Fibroblast of lung (primary cell): ENCODE results near the gene KLHL41. TPM values are rescaled to one million over a fixed set of nuclear protein-coding genes. Genes with fewer than 3 reads are reported as not detected.
A peak's percentile ranks its signal among the peaks of the same experiment; 100 is the strongest.

ENCODE experiments used
- DNase-seq, 2 donors: peaks; one replicate each; pipeline versions ENCODE4 v3.0.0 to v3.0.0-alpha.2; 2010; ENCODE audit warnings: low read depth in 2 of 2
- H2AFZ ChIP-seq: 2 replicates; pipeline ENCODE4 v1.5.1; 2012; ENCODE audit warnings: low read length, control low read depth, inconsistent platforms
- H3K27ac ChIP-seq: 2 replicates; pipeline ENCODE4 v1.5.1; 2011; ENCODE audit warnings: low read length, control low read depth; ENCODE audit not compliant: insufficient read depth
- H3K27me3 ChIP-seq: 2 replicates; pipeline ENCODE4 v1.5.1; 2011; ENCODE audit warnings: mild to moderate bottlenecking, low read length; ENCODE audit not compliant: control insufficient read depth, insufficient read depth
- H3K36me3 ChIP-seq: 2 replicates; pipeline ENCODE4 v1.5.1; 2011; ENCODE audit warnings: low read length; ENCODE audit not compliant: control insufficient read depth, insufficient read depth
- H3K4me1 ChIP-seq: 2 replicates; pipeline ENCODE4 v1.5.1; 2011; ENCODE audit warnings: low read length; ENCODE audit not compliant: control insufficient read depth, insufficient read depth; ENCODE audit errors: extremely low read depth
- H3K4me2 ChIP-seq: 2 replicates; pipeline ENCODE4 v1.5.1; 2011; ENCODE audit warnings: low read length, control low read depth; ENCODE audit not compliant: insufficient read depth; ENCODE audit errors: extremely low read depth
- H3K4me3 ChIP-seq, 4 experiments: fragments of 200-600 bp in 1 of 4; sonication (generic) in 1 of 4; replicated peaks in 1 of 4; 2 replicates each; pipeline ENCODE4 v1.5.1; 2011 to 2016; ENCODE audit warnings: low read length in 4 of 4, low read depth in 3 of 4, mild to moderate bottlenecking in 3 of 4, control low read depth in 2 of 4, inconsistent platforms in 1 of 4, mixed read lengths in 1 of 4; ENCODE audit not compliant: insufficient read depth in 1 of 4; ENCODE audit errors: control extremely low read depth in 1 of 4
- H3K79me2 ChIP-seq: 2 replicates; pipeline ENCODE4 v1.5.1; 2012; ENCODE audit warnings: mild to moderate bottlenecking, low read length, inconsistent platforms; ENCODE audit not compliant: control insufficient read depth, insufficient read depth
- H3K9ac ChIP-seq: 2 replicates; pipeline ENCODE4 v1.5.1; 2011; ENCODE audit warnings: mild to moderate bottlenecking, low read length, control low read depth; ENCODE audit not compliant: insufficient read depth
- H3K9me3 ChIP-seq: 2 replicates; pipeline ENCODE4 v1.5.1; 2012; ENCODE audit warnings: low read depth, low read length; ENCODE audit not compliant: control insufficient read depth, insufficient read depth
- H4K20me1 ChIP-seq: 2 replicates; pipeline ENCODE4 v1.5.1; 2011; ENCODE audit warnings: low read length; ENCODE audit not compliant: control insufficient read depth, insufficient read depth; ENCODE audit errors: extremely low read depth
- EZH2 ChIP-seq: IDR thresholded peaks from 2 replicates; pipeline ENCODE4 v1.5.1; 2012; ENCODE audit warnings: low read length, control low read depth, mild to moderate bottlenecking; ENCODE audit errors: missing control alignments
- polyA minus RNA-seq: library from RNA; depleted of rRNA, polyadenylated mRNA; stranded (reverse); fragments of >200 nt; gene quantifications from 2 replicates; pipeline ENCODE4 v1.2.3, GENCODE V29; 2011; ENCODE audit warnings: low replicate concordance
- polyA plus RNA-seq, 2 donors: library from polyadenylated mRNA; depleted of rRNA in 1 of 2; stranded (reverse) in 1 of 2; unstranded in 1 of 2; fragments of >200 nt; gene quantifications; 2 replicates each; pipeline ENCODE4 v1.2.1, GENCODE V29; 2011 to 2012; ENCODE audit warnings: missing spikeins in 1 of 2
- total RNA-seq: library from RNA; depleted of rRNA; stranded (reverse); fragments of >200 nt; gene quantifications from 2 replicates; pipeline ENCODE4 v1.2.1, GENCODE V29; 2014
- TF ChIP-seq, protein P1 (sequence below), 2 donors: IDR thresholded peaks in 1 of 2; conservative IDR thresholded peaks in 1 of 2; 1 replicate in 1 of 2; 2 replicates in 1 of 2; pipeline ENCODE4 v1.5.1; 2011 to 2012; ENCODE audit warnings: low read length in 2 of 2, control low read depth in 1 of 2, inconsistent platforms in 1 of 2, low read depth in 1 of 2, mild to moderate bottlenecking in 1 of 2

Gene KLHL41
- 3.8 and 4.6 TPM in 2 replicates for total RNA-seq
- 0.42 and 1.2 TPM in 2 replicates for polyA plus RNA-seq
- polyA plus RNA-seq (2012) = 0.36 and 0.99 TPM in 2 replicates
- 0.15 and 0.86 TPM in 2 replicates for polyA minus RNA-seq

DNA sequence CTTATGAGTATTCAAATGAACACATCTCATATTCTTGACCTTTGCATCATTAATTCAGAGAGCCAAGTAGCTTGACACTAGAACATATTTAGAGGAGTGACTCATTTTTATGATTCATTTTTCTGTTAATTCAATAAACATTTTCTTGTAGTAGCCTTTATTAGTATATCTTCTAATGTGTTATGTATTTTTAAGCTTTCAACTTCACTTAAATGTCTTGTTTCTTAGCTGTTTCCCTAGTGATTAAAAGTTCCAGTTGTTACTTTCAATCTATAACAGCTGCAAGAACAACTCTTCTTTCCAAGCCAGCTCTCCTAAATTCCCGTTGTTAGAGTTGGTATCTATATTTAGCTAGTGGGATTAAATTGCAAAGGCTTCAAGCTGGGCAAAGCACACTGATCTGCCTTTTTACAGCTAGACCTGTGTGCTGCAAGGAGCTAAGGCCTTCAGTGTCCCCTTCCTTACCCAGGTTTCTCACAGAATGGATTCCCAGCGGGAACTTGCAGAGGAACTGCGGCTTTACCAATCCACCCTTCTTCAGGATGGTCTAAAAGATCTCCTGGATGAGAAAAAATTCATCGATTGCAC lies at the start of gene KLHL41:
KLHL41 (plus strand) TSS at position 405 of the 588 bp plus-strand sequence; CDS start at position 482, 77 bp downstream.
- Histone ChIP-seq H3K4me3 (peak within 1 kb of the TSS in 2 of 4 experiments; percentile 6 to 16), H4K20me1 (no peaks in the 10 kb centered on the region), H3K4me1 (peaks cover 8% of the 10 kb centered on the region), H3K9ac (no peak within 1 kb of the TSS), H3K79me2 (no peaks in the 10 kb centered on the region), H3K27me3 (no peaks in the 10 kb centered on the region), H3K27ac (peak within 1 kb of the TSS; percentile 37), H2AFZ (no peak within 1 kb of the TSS), H3K36me3 (no peaks in the 10 kb centered on the region), H3K4me2 (peak within 1 kb of the TSS; percentile 51), H3K9me3 (no peaks in the 10 kb centered on the region)
- peak; percentile 44 to 83 for DNase-seq
- TF ChIP-seq EZH2 = no peak
- TF ChIP-seq, protein P1, sequence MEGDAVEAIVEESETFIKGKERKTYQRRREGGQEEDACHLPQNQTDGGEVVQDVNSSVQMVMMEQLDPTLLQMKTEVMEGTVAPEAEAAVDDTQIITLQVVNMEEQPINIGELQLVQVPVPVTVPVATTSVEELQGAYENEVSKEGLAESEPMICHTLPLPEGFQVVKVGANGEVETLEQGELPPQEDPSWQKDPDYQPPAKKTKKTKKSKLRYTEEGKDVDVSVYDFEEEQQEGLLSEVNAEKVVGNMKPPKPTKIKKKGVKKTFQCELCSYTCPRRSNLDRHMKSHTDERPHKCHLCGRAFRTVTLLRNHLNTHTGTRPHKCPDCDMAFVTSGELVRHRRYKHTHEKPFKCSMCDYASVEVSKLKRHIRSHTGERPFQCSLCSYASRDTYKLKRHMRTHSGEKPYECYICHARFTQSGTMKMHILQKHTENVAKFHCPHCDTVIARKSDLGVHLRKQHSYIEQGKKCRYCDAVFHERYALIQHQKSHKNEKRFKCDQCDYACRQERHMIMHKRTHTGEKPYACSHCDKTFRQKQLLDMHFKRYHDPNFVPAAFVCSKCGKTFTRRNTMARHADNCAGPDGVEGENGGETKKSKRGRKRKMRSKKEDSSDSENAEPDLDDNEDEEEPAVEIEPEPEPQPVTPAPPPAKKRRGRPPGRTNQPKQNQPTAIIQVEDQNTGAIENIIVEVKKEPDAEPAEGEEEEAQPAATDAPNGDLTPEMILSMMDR (conservative IDR thresholded peaks at IDR 0.05 in 1 of 2, IDR thresholded peaks at IDR 0.05 in 1 of 2; ENCODE audit: low read depth in 1 of 2, low read length in 2 of 2) = no peak

DNA sequence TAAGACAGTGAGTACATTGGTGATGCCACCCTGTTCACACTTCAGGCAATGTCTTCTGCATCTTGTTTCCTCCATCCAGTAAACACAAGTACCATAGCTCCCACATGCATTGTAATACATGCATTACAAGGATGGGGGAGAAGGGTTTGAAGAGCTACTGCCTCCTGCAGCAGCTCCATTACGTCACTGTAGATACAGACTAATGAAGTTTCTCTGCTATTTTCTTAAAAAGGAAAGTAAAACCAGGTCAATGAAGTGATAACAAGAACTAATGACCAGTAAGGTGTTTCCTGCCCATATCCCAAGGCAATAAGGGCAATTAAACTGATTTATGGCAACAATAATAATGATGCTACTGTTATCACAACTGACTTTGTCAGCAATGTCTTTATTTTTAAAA lies 48.4 kb upstream of the KLHL41 start:
- TF ChIP-seq, protein P1 (conservative IDR thresholded peaks at IDR 0.05 in 1 of 2, IDR thresholded peaks at IDR 0.05 in 1 of 2; ENCODE audit: low read depth in 1 of 2, low read length in 2 of 2) = no peak
- TF ChIP-seq EZH2 = no peak
- no peak overlapping the region for H3K27ac ChIP-seq
- DNase-seq = no peak

DNA sequence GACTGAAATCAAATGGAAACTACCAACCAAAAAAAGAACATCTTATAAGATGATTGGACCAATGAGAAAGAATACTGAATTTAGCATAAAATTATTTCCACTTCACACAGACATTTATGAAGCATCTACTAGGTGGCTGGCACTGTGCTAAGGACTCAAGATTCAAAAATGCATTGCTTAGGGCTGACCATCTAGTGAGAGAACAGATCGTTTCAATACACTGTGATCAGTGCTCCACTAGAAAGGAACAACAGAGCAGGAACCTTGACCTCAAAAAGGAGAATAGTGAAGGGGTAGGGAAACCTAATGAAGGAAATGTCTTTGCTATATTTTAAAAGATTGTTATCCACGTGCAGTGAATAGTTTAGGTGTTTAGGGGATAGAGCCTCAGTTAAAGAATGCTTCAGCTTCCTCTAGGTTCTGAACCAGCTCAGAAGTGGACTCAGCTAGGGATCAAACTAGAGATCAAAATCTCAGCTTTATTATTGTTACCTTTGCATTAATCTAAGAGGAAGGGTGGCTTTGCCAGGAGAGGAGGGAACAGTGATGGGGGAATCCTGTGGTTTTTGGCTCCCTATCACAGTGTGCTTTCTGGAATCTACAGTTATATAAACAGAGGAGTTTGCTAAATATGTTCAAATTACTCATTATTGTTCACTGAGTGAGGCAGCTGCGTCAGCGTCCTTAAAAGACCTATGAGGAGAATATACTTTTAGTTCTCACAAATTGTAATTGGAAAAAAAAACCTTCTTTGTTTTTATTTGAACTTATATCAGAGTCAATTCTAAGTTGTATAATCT lies 46.4 kb upstream of the KLHL41 start:
- TF ChIP-seq, protein P1 (conservative IDR thresholded peaks at IDR 0.05 in 1 of 2, IDR thresholded peaks at IDR 0.05 in 1 of 2; ENCODE audit: low read depth in 1 of 2, low read length in 2 of 2) = no peak
- Histone ChIP-seq H4K20me1 (no peaks in the 10 kb centered on the region), H3K27me3 (no peaks in the 10 kb centered on the region), H3K27ac (peak overlapping the region; percentile 54), H2AFZ (no peak overlapping the region), H3K4me2 (peak overlapping the region; percentile 51), H3K4me1 (peaks cover 8% of the 10 kb centered on the region), H3K36me3 (no peaks in the 10 kb centered on the region), H3K79me2 (no peaks in the 10 kb centered on the region), H3K4me3 (peak overlapping the region in 1 of 4 experiments; percentile 8), H3K9me3 (no peaks in the 10 kb centered on the region), H3K9ac (no peak overlapping the region)
- DNase-seq = peak; percentile 90

More for the DNA sequence above, 48.4 kb upstream of the KLHL41 start:
- no peak overlapping the region for H3K9ac ChIP-seq
- no peaks in the 10 kb centered on the region for H3K27me3 ChIP-seq
- H3K4me1 ChIP-seq = peaks cover 8% of the 10 kb centered on the region
- H3K4me2 ChIP-seq = no peak overlapping the region
- no peaks in the 10 kb centered on the region for H3K79me2 ChIP-seq
- H3K36me3 ChIP-seq = no peaks in the 10 kb centered on the region
- H4K20me1 ChIP-seq = no peaks in the 10 kb centered on the region
- H2AFZ ChIP-seq = no peak overlapping the region
- H3K9me3 ChIP-seq = no peaks in the 10 kb centered on the region
- H3K4me3 ChIP-seq = no peak overlapping the region
